ENCODE data around the gene TOP1. TPM values are rescaled to one million over a fixed set of nuclear protein-coding genes. Genes with fewer than 3 reads are reported as not detected.

The TOP1 gene
- total and polyA plus RNA-seq, 9 of the 15 experiments (the other 6 are each of a cell fraction or from before 2014, with no cell fraction given), result 26.4 to 127 (median 39.6) TPM

- TF ChIP-seq NR0B1 (IDR thresholded peaks at IDR 0.05; ENCODE audit: partially characterized antibody) (no peak), SIRT6 (IDR thresholded peaks at IDR 0.05; ENCODE audit: low read depth, low read length) (no peak), CTBP1 (IDR thresholded peaks at IDR 0.05; ENCODE audit: borderline replicate concordance) (0 out of 2 replicates have a peak, but pooled peaks have one; percentile 40), SRF (CRISPR knock-in tag; IDR thresholded peaks at IDR 0.05) (no peak), CUX1 (CRISPR knock-in tag; IDR thresholded peaks at IDR 0.05) (peak; percentile 39; the same call in 1 of the 2 replicates), CBFA2T2 (conservative IDR thresholded peaks at IDR 0.05) (peak; percentile 40; the same call in 1 of the 2 replicates), ARID3A (IDR thresholded peaks at IDR 0.05; ENCODE audit: borderline replicate concordance, low read depth, low read length) (no peak), KHSRP (IDR thresholded peaks at IDR 0.05) (no peak), MLLT1 (IDR thresholded peaks at IDR 0.05) (no peak), MED1 (CRISPR knock-in tag; IDR thresholded peaks at IDR 0.05; ENCODE audit: borderline replicate concordance) (no peak), FOXJ2 (tag; IDR thresholded peaks at IDR 0.05) (no peak), IRF2 (CRISPR knock-in tag; IDR thresholded peaks at IDR 0.05) (no peak), TCF7L2 (IDR thresholded peaks at IDR 0.05; ENCODE audit: low read depth, low read length) (no peak), TGIF2 (CRISPR knock-in tag; IDR thresholded peaks at IDR 0.05) (no peak), RBM25 (IDR thresholded peaks at IDR 0.05; ENCODE audit: low read depth, low read length, severe bottlenecking) (no peak), MCM5 (IDR thresholded peaks at IDR 0.05; ENCODE audit: low read depth) (no peak), ZNF140 (CRISPR knock-in tag; IDR thresholded peaks at IDR 0.05) (no peak), DEAF1 (CRISPR knock-in tag; IDR thresholded peaks at IDR 0.05) (no peak)
Measured at GRCh38 chr20:41150664-41151063, 122.0 kb downstream of the TOP1 start (continued).
